HG03159 (cell line): ENCODE measurements around the gene TP63.
A peak's percentile ranks its signal among the peaks of the same experiment; 100 is the strongest.

ENCODE experiments used
- ATAC-seq: cut with Tn5 transposase; IDR thresholded peaks from one replicate; pipeline ENCODE4 v1.9.1; 2021; ENCODE audit warnings: mild to moderate bottlenecking, moderate library complexity; ENCODE audit not compliant: unreplicated experiment

The TP63 gene

DNA sequence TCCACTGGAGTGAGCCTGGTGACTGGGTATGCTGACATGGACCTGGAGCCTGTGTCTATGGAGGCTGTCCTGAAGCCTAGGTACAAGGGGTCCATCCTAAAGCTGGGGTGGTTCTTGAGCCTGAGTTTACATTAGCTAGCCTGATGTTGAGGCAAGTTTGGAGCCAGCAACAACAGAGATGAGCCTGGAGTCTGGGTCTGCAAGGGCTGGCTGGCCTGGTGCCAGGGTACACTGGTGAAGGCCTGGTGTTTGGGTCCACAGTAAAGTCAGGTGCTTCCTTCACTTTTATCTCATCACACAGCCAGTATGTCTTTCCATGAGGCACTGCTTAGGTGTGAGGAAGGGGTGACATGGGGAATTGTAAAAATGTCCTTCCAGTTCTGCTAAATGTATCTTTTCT lies 49.5 kb downstream of the TP63 start:
- no peak for ATAC-seq

DNA sequence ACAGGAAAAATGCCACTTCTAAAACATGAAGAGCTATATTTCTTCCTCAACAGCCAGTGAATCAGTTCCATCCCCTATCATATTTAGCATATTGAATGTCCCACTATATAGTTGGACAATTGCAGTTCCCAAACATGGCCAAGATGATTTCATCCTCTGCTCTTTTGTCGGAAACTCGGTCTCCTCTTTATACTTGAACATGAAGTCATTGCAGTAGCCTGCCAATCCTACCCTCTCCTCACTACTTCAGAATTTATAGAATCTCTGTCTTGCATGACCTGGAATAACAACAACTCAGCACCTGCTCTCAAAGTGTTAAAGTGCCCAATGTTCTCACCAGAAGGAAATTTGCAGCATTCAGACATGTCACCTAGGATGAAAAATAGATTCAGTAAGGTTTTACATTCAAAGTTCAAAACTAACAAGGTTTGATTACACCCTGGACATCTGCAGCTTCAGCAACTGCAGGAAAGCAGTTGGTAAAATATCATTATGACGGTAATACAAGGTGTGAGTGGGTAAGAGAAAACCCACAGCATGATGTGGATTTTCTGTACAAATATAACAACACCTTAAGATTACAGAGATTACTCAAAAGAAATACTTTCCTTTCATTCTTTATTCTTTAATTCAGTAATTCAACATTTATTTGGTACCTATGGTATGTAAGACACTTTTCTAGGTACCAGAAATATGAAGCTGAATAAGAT lies 52.5 kb downstream of the TP63 start:
- ATAC-seq: no peak

DNA sequence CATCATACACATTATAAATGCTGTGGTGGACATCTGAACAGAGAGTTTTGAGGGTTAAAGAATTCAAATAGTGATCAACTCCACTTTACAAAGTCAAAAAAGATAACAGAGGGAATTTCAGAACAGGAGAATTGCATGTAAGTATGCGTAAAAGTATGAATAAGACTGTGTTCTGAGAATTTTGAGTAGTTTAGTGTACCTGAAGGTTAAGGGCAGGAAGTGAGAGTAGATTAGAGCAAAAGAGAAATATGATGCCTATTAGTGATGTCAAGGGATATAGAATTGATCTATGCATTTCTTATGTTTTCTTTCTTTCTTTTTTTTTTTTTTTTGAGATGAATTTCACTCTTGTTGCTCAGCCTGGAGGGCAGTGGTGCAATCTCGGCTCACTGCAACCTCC lies 53.1 kb downstream of the TP63 start:
- no peak for ATAC-seq

DNA sequence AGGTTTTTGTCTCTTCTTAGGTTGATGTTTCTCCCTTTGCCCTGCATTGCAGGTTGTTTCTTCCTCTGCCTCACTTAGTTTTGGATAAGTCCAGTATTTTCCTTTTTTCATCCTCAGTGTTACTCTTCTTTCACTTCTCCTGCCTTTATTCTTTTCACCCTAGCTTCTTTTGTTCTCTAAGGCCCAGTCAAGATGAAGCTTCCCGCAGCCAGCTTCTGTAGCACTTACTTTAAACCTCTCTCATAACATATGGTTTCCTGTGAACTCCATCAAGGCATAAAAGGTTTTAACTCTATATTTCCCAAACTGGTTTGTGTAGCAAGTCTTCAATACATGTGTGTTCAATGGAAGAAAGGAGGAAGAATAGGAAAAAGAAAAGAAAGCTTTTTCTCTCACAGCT lies 54.1 kb downstream of the TP63 start:
- no peak for ATAC-seq

DNA sequence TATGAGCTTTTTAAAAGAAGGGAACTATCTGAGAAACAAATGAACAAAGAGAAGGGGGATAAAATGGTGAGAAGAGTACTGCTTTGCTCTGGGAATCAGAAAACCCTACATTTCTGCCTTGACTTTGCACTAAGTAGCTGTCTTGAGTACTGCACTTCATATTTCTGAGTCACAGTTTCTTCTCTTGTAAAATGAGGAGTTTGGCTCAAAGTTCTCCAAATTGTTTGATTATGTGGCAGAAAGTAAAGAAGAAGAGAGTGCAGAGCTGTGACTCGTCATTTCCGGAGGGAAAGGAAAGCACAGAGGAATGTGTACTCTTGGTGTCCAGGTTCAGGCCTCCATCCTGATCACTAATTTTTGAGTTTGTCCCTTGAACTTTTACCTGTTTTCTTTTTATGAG lies 54.7 kb downstream of the TP63 start:
- ATAC-seq: no peak

DNA sequence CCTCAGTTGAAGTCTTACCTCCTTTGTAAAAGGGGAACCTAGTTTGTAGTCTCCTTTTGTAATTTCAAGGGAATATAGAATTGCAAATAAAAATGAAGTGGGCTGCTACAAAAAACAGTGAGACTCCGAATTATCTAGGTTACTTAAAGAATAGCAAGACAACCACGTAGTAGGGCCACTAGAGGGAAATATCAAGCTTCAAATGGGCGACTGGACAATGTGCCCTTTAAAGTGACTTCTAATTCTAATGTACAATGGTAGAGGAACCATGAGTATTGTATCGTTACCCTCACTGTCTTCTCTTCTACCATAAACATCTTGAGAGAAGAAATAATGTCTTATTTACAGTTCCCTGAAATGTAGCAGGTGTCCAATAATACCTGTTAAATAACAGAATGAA lies 56.3 kb downstream of the TP63 start:
- no peak for ATAC-seq

GRCh38 chr3:189688262-189688661 lies 57.1 kb downstream of the TP63 start:
- no peak for ATAC-seq

DNA sequence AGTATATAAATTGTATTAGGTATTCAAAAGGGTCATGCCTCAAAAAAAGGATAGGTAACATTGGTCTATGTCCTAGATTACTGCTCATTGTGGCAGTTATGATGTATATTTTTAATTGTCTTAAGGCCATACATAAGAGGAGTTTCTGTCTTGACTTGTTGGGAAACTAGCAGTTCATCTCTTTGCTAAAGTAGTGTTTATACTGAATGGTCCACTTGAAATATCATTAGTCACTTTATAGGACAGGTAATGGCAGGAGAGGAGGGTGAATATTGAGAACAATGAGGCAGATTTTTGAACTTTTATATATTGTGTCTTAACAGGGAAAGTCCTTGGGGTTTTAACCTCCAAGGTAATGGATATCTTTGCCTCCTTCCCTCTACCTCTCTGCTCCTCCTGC lies 58.4 kb downstream of the TP63 start:
- ATAC-seq: no peak

GRCh38 chr3:189690237-189690636 lies 59.0 kb downstream of the TP63 start:
- ATAC-seq: no peak

- no peak for ATAC-seq
These were observed 59.5 kb downstream of the TP63 start for GRCh38 chr3:189690672-189691071.

DNA sequence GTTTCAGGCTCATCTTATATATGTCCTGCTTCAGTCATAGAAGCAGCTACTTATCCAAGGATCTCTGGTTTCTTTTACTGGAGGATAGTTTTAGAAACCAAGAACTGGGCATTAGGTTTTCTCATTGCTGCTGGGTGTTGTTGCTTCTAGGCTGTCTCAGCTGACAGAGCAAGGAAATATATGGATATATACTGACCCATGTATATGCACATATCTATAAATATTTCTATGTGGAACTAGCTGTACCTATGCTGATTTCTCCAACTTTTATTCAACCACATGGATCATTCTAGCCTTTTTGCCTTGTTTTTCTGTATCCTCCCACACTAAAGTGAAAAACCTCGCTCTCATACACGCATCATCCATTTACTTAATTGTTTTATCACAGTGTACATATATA lies 64.2 kb downstream of the TP63 start:
- no peak for ATAC-seq

DNA sequence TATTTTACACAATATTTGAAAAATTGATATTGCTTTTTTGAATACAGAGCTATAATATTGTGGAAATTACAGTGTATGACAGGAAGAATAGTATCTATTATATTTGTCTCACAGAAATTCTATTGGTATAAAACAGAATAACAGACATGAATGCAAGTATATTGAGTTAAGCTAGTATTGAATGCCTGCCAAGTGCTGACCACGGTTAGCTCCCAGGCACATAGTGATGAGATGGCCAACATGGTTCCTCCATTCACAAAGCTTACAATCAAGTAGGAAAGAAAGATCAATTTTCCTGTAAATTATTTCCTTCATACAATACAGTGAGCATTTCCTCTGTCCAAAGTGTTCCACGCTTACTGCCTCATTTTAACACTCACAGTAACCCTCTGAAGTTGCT lies 67.6 kb downstream of the TP63 start:
- no peak for ATAC-seq

GRCh38 chr3:189699885-189700284 lies 68.7 kb downstream of the TP63 start:
- ATAC-seq: no peak

GRCh38 chr3:189702066-189702646 lies 71.0 kb downstream of the TP63 start:
- ATAC-seq: no peak

GRCh38 chr3:189703865-189704264 lies 72.7 kb downstream of the TP63 start:
- ATAC-seq: no peak

- ATAC-seq: no peak
These were observed 77.2 kb downstream of the TP63 start for GRCh38 chr3:189708375-189708774.

DNA sequence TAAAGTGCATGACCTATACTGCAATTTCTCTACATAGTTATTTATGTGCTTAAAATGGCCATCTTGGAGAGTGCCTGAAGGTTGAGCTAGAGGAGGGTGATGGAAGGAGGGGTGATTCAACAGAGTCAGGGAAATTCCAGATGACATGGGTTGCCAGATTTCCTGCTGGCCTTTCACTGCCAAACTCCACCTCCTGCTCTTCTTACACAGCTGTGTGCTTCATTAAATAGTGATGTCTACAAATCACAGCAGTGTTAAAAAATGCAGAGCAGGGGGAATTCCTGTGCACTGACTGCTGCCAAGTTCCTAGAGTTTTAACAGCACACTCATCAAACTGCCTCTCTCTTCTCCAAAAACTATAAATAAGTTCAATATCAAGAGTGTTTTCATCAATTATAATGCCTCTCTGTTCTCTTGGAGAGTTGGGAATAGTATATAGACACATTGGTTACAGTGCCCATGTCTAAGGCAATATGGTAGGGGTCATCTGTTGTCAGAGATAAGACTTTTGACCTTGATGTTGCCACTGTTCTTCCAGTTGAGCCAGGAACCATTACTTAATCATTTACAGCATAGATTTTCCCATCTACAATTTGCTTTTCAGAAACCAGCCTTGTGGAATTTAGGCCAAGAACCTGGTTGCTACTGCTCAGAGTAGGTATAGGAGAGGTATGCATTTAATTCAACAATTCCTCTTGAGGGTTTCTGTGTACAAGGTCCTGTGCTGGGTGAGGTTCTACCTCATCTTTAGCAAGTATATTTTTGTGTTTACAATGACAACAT lies 79.6 kb downstream of the TP63 start:
- peak; percentile 51 for ATAC-seq

DNA sequence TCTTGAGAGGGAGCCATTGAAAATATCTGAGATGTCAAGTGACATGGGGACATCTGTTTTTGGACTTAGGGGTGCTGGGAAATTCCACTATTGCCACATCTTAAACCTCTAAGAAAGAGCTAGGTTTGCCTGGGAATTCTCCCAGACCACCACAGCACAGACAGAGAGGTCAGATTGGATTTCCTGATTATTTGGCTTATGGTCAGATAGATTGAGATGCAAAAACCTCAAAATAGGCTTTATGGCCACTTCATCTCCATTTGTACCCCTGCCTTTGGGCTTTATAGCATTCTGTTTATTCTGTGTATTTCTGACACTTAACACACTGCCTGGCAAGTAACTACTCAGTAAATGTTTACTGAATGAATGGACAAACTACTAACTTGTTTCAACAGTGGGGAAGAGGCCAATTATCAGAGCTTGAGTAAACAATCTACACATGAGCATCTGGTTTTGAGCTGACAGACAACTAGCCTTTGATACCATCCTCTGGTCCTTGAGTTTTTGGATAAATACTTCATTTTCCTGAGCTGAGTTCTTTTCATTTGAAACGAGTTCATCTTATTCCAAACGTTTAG lies 81.8 kb downstream of the TP63 start:
- ATAC-seq: no peak

DNA sequence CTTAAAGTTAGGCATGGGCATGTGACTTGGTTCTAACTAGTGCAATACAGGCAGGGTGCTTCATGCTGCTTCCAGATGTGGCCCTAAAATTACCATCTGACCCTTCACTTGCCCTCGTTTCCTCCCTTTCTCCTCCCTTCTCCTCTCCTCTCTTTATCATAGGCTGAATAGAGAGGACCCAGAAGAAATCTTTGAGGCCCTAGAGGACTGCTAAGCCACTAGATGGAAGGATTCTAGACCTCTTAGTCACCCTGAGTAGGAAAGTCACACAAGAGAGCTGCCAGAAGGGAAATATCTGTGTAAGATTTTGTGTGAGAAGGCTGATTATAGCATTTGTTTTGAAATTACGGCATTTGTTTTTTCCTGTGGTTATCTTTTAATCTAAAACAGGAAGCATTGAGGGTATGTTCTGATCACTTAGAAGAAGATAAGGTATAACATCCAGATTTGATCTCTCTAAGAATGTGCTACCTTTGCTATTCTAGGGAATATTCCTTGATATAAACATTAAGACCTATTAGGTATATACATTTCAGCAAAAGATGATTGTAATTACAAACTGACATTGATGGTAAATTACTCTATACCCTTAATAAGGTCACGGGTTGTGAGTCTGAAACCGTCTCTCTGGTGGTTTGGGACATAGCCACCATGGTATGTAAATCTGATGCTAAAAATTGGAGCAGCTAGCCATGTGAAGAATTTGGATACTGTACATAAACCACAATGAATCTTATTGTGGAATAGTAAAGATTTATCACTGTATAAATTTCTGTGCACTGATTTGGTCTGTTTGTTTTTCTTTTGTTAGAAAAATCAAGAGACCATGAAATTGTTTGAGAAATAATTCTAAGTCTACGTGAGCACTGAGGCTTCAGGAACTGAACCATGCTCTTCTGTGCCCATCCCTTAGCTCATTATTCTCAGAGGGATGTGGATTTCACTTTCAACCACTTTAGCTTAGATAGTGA lies 84.1 kb downstream of the TP63 start:
- peak; percentile 42 for ATAC-seq

DNA sequence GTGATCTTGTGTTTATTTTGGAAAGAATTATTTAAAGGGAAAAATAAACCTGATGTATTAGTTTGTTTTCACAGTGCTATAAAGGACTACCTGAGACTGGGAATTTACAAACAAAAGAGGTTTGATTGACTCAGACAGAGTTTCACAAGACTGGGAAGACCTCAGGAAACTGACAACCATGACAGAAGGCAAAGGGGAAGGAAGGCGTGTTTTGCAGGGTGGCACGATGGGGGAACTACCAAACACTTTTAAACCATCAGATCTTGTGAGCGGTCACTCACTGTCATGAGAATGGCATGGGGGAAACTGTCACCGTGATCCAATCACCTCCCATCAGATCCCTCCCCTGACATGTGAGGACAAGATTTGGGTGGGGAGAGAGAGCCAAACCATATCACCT lies 87.0 kb downstream of the TP63 start:
- no peak for ATAC-seq
